ENCODE measurements around the gene WFS1. TPM values are rescaled to one million over a fixed set of nuclear protein-coding genes. Genes with fewer than 3 reads are reported as not detected.

Gene WFS1
- total and polyA plus RNA-seq, 2 of the 8 experiments (the other 6 are each of a cell fraction or from before 2014, with no cell fraction given): 29.1 to 43.1 TPM

DNA sequence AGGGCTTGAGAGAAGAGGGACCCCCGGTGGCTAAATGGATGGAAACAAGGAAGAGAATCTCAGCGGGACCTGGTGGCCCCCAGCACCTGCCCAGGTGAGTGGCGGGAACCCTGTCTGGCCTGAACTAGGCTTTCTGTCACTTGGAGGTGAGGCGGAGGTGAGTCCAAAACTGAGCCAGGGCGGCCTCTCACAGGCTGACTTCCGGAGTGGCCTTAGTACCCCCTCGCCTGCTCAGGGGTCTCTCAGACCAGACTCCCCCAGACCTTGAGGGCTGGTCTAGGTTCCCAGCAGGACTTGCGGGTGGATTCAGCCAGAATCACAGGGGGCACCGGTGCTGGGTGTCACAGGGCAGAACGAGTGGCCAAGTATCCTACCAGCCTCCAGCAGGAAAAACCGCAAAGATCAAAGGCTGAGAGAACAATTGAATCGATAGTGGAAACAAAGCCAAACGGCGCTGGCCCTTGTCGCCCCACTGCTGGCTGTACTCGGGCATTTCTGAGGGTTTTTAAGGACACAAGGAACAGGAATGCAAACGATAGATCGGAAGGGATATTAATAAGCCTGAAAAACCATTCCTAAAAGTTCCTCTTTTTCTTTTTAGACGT is 67.8 kb downstream of the WFS1 start (continued):
- TF ChIP-seq CHD7 (IDR thresholded peaks at IDR 0.05; ENCODE audit: insufficient replicate concordance, low read length): no peak
- TF ChIP-seq SUZ12 (IDR thresholded peaks at IDR 0.05; ENCODE audit: low read length): no peak
- TF ChIP-seq, protein P1, sequence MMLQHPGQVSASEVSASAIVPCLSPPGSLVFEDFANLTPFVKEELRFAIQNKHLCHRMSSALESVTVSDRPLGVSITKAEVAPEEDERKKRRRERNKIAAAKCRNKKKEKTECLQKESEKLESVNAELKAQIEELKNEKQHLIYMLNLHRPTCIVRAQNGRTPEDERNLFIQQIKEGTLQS (IDR thresholded peaks at IDR 0.05; ENCODE audit: insufficient read depth, low read depth, low read length): no peak
- TF ChIP-seq, protein P2, sequence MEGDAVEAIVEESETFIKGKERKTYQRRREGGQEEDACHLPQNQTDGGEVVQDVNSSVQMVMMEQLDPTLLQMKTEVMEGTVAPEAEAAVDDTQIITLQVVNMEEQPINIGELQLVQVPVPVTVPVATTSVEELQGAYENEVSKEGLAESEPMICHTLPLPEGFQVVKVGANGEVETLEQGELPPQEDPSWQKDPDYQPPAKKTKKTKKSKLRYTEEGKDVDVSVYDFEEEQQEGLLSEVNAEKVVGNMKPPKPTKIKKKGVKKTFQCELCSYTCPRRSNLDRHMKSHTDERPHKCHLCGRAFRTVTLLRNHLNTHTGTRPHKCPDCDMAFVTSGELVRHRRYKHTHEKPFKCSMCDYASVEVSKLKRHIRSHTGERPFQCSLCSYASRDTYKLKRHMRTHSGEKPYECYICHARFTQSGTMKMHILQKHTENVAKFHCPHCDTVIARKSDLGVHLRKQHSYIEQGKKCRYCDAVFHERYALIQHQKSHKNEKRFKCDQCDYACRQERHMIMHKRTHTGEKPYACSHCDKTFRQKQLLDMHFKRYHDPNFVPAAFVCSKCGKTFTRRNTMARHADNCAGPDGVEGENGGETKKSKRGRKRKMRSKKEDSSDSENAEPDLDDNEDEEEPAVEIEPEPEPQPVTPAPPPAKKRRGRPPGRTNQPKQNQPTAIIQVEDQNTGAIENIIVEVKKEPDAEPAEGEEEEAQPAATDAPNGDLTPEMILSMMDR (IDR thresholded peaks at IDR 0.05; ENCODE audit: control extremely low read depth in 1 of 3, insufficient read depth in 1 of 3, low read depth in 1 of 3, low read length in 3 of 3): no peak
- TF ChIP-seq CREB1 (IDR thresholded peaks at IDR 0.05): no peak
- TF ChIP-seq SIN3A (conservative IDR thresholded peaks at IDR 0.05 in 1 of 2, IDR thresholded peaks at IDR 0.05 in 1 of 2; ENCODE audit: low read depth in 1 of 2, low read length in 2 of 2): no peak
- TF ChIP-seq SIRT6 (IDR thresholded peaks at IDR 0.05; ENCODE audit: low read length): no peak
- no peak for TF ChIP-seq BACH1 (IDR thresholded peaks at IDR 0.05; ENCODE audit: low read length)
